GM18907 (cell line): Measurements from ENCODE around the gene PDZD4.
"Not testable (repeated sequence)": the region's sequence is repeated elsewhere in the genome, so short reads cannot be mapped to it uniquely, and the experiment has no call there.

Experiments used
- ATAC-seq: cut with Tn5 transposase; IDR thresholded peaks from one replicate; pipeline ENCODE4 v1.9.1; 2021; ENCODE audit warnings: mild to moderate bottlenecking, moderate library complexity; ENCODE audit not compliant: unreplicated experiment

The PDZD4 gene

GRCh38 chrX:153845195-153845594, 14.9 kb upstream of the PDZD4 start:
- no peak for ATAC-seq

GRCh38 chrX:153844509-153845082, 14.3 kb upstream of the PDZD4 start:
- no peak for ATAC-seq

- ATAC-seq = no peak
Measured at GRCh38 chrX:153836921-153837320, 6.6 kb upstream of the PDZD4 start.

- no peak for ATAC-seq
Measured at GRCh38 chrX:153832728-153833127, 2.4 kb upstream of the PDZD4 start.

- ATAC-seq = no peak
Measured at GRCh38 chrX:153831429-153832150, 1.2 kb upstream of the PDZD4 start.

GRCh38 chrX:153830640-153831428, 490 bp upstream of the PDZD4 start:
- ATAC-seq = no peak

GRCh38 chrX:153829549-153829798, 870 bp downstream of the PDZD4 start:
- ATAC-seq = no peak

- ATAC-seq = no peak
Measured at GRCh38 chrX:153828723-153829548, 1.4 kb downstream of the PDZD4 start.

- ATAC-seq = no peak
Measured at GRCh38 chrX:153828308-153828707, 2.0 kb downstream of the PDZD4 start.

GRCh38 chrX:153827903-153828302, 2.4 kb downstream of the PDZD4 start:
- no peak for ATAC-seq

GRCh38 chrX:153827016-153827415, 3.3 kb downstream of the PDZD4 start:
- no peak for ATAC-seq

GRCh38 chrX:153825042-153825441, 5.3 kb downstream of the PDZD4 start:
- no peak for ATAC-seq

GRCh38 chrX:153824348-153824747, 6.0 kb downstream of the PDZD4 start:
- no peak for ATAC-seq

GRCh38 chrX:153821066-153821465, 9.3 kb downstream of the PDZD4 start:
- ATAC-seq = no peak

GRCh38 chrX:153820601-153821000, 9.7 kb downstream of the PDZD4 start:
- ATAC-seq = no peak

GRCh38 chrX:153819384-153820040, 10.8 kb downstream of the PDZD4 start:
- ATAC-seq = no peak

- no peak for ATAC-seq
Measured at GRCh38 chrX:153818571-153819383, 11.6 kb downstream of the PDZD4 start.

GRCh38 chrX:153818064-153818463, 12.3 kb downstream of the PDZD4 start:
- not testable (repeated sequence) for ATAC-seq

GRCh38 chrX:153816831-153817690, 13.3 kb downstream of the PDZD4 start:
- no peak for ATAC-seq
